IMR-90 (cell line): Measurements from ENCODE around the gene OPRM1. TPM values are rescaled to one million over a fixed set of nuclear protein-coding genes. Genes with fewer than 3 reads are reported as not detected.

ENCODE experiments used
- ATAC-seq: fragments of 200-7000 bp; cut with Tn5 transposase; 2 replicates; pipeline ENCODE4 v1.9.1; 2020; ENCODE audit warnings: low read depth, mild to moderate bottlenecking, moderate library complexity
- BruUV-seq: library from RNA; stranded (reverse); fragments of 400-500 nt; replicated peaks from 2 replicates; lab custom pipeline; 2021; lab: Mats Ljungman, UMichigan
- CTCF ChIA-PET: fragments of 300-600 bp; formaldehyde crosslinking; extraction: SDS; loops from one replicate; lab custom pipeline; 2021; ENCODE audit warnings: antibody characterized with exemption; lab: Yijun Ruan, JAX
- POLR2A ChIA-PET: fragments of 300-600 bp; sonication (Branson Sonifier 250); formaldehyde crosslinking; loops from one replicate; lab custom pipeline; 2022; ENCODE audit warnings: antibody characterized with exemption; ENCODE audit not compliant: unreplicated experiment; lab: Charles Lee
- DNase-seq: peaks from one replicate; pipeline ENCODE4 v3.0.0; 2013
- H2AFZ ChIP-seq: replicated peaks from 2 replicates; pipeline ENCODE3; 2013; ENCODE audit warnings: low read length, mild to moderate bottlenecking; ENCODE audit not compliant: poor library complexity
- H2AK5ac ChIP-seq: 2 replicates; pipeline ENCODE4 v1.6.1; 2013; ENCODE audit warnings: low read depth, low read length, inconsistent platforms
- H2AK9ac ChIP-seq: replicated peaks from 2 replicates; pipeline ENCODE3; 2013; ENCODE audit warnings: mild to moderate bottlenecking, low read depth, low read length, moderate library complexity; ENCODE audit not compliant: poor library complexity
- H2BK120ac ChIP-seq: 2 replicates; pipeline ENCODE4 v1.6.1; 2013; ENCODE audit warnings: low read depth, low read length, inconsistent platforms
- H2BK15ac ChIP-seq: 3 replicates; pipeline ENCODE4 v1.6.1; 2013; ENCODE audit warnings: low read depth, low read length, inconsistent platforms
- H2BK20ac ChIP-seq: 2 replicates; pipeline ENCODE4 v1.6.1; 2013; ENCODE audit warnings: low read depth, mild to moderate bottlenecking, inconsistent platforms, low read length, moderate library complexity
- H2BK5ac ChIP-seq: 2 replicates; pipeline ENCODE4 v1.6.1; 2013; ENCODE audit warnings: mild to moderate bottlenecking, low read depth, low read length, inconsistent platforms; ENCODE audit not compliant: poor library complexity, severe bottlenecking
- H3K14ac ChIP-seq: replicated peaks from 2 replicates; pipeline ENCODE4 v1.6.1; 2013; ENCODE audit warnings: low read depth, low read length, inconsistent platforms
- H3K18ac ChIP-seq: 2 replicates; pipeline ENCODE4 v1.6.1; 2013; ENCODE audit warnings: low read depth, low read length, control low read depth
- H3K23ac ChIP-seq: 2 replicates; pipeline ENCODE4 v1.6.1; 2013; ENCODE audit warnings: low read depth, low read length, inconsistent platforms
- H3K27ac ChIP-seq: 2 replicates; pipeline ENCODE4 v1.5.1; 2013; ENCODE audit warnings: mild to moderate bottlenecking, control low read depth, low read length; ENCODE audit not compliant: insufficient read depth
- H3K27me3 ChIP-seq: 2 replicates; pipeline ENCODE4 v1.6.1; 2013; ENCODE audit warnings: low read length; ENCODE audit not compliant: control insufficient read depth, insufficient read depth
- H3K36me3 ChIP-seq: 2 replicates; pipeline ENCODE4 v1.6.1; 2013; ENCODE audit warnings: low read length, mixed read lengths; ENCODE audit not compliant: control insufficient read depth, insufficient read depth
- H3K4ac ChIP-seq: 2 replicates; pipeline ENCODE4 v1.6.1; 2013; ENCODE audit warnings: low read depth, low read length, inconsistent platforms
- H3K4me1 ChIP-seq: 2 replicates; pipeline ENCODE4 v1.6.1; 2013; ENCODE audit warnings: low read length, mixed read lengths; ENCODE audit not compliant: control insufficient read depth, insufficient read depth
- H3K4me2 ChIP-seq: 2 replicates; pipeline ENCODE4 v1.6.1; 2013; ENCODE audit warnings: low read depth, mild to moderate bottlenecking, control low read depth, low read length, moderate library complexity
- H3K4me3 ChIP-seq: 2 replicates; pipeline ENCODE4 v1.5.1; 2013; ENCODE audit warnings: low read depth, mild to moderate bottlenecking, control low read depth, low read length, moderate library complexity; ENCODE audit not compliant: insufficient read depth
- H3K56ac ChIP-seq: 2 replicates; pipeline ENCODE4 v1.6.1; 2013; ENCODE audit warnings: low read length, inconsistent platforms; ENCODE audit not compliant: insufficient read depth; ENCODE audit errors: extremely low read depth
- H3K79me1 ChIP-seq, 2 experiments: 2 replicates each; pipeline ENCODE4 v1.6.1; 2013; ENCODE audit warnings: low read length in 2 of 2, inconsistent platforms in 1 of 2, low read depth in 1 of 2
- H3K9ac ChIP-seq: 2 replicates; pipeline ENCODE4 v1.6.1; 2013; ENCODE audit warnings: low read depth, low read length, control low read depth
- H3K9me1 ChIP-seq: 2 replicates; pipeline ENCODE4 v1.6.1; 2013; ENCODE audit warnings: low read length, inconsistent platforms; ENCODE audit not compliant: insufficient read depth
- H3K9me3 ChIP-seq: 2 replicates; pipeline ENCODE4 v1.6.1; 2013; ENCODE audit warnings: low read length; ENCODE audit not compliant: control insufficient read depth, insufficient read depth
- H4K20me1 ChIP-seq: 2 replicates; pipeline ENCODE4 v1.6.1; 2013; ENCODE audit warnings: low read length, inconsistent platforms; ENCODE audit not compliant: insufficient read depth
- H4K5ac ChIP-seq: 2 replicates; pipeline ENCODE4 v1.6.1; 2013; ENCODE audit warnings: mild to moderate bottlenecking, low read depth, low read length, control low read depth
- H4K8ac ChIP-seq, 2 experiments: 2 replicates each; pipeline ENCODE4 v1.6.1; 2013; ENCODE audit warnings: low read depth in 2 of 2, low read length in 2 of 2, control low read depth in 1 of 2, inconsistent platforms in 1 of 2
- H4K91ac ChIP-seq: 2 replicates; pipeline ENCODE4 v1.6.1; 2013; ENCODE audit warnings: low read depth, low read length, inconsistent platforms; ENCODE audit not compliant: insufficient read depth
- BHLHE40 ChIP-seq: fragments of 150-350 bp; IDR thresholded peaks from 2 replicates; pipeline ENCODE4 v1.6.1; 2016; ENCODE audit warnings: mild to moderate bottlenecking, low read depth, low read length
- RAD21 ChIP-seq: IDR thresholded peaks from 2 replicates; pipeline ENCODE4 v1.6.1; 2012; ENCODE audit warnings: low read length, improper control_type of control experiment
- SMC3 ChIP-seq: fragments of 150-350 bp; IDR thresholded peaks from 2 replicates; pipeline ENCODE4 v1.6.1; 2016; ENCODE audit warnings: low read depth, mild to moderate bottlenecking, antibody characterized with exemption, low read length, moderate library complexity
- WGBS, 2 experiments: methylation state at CpG; one replicate each; pipeline versions ENCODE4 v1.1.5 to v1.1.7; 2013; ENCODE audit warnings: missing lambda C conversion rate in 2 of 2; ENCODE audit not compliant: insufficient read length in 1 of 2; ENCODE audit errors: extremely low coverage in 2 of 2; 5-methylcytosine and 5-hydroxymethylcytosine counted together
- dilution Hi-C: fragments of 300-500 bp; cut with HindIII; formaldehyde crosslinking; loops from one replicate; pipeline ENCODE4 v1.14.3; 2018; ENCODE audit warnings: low sequenced_read_pairs; ENCODE audit not compliant: unreplicated experiment
- in situ Hi-C: fragments of 300-500 bp; cut with MboI; formaldehyde crosslinking; loops from 3 replicates; pipeline ENCODE4 v1.14.3; 2019; ENCODE audit warnings: low sequenced_read_pairs, inconsistent platforms, mixed read lengths
- intact Hi-C: fragments of 100-400 bp; cut with micrococcal nuclease; formaldehyde crosslinking; loops from 2 replicates; pipeline ENCODE4 v1.10.0; 2022
- polyA plus RNA-seq, 3 experiments: library from polyadenylated mRNA; depleted of rRNA; stranded (reverse); fragments of >200 nt; gene quantifications; 2 replicates each; pipeline ENCODE4 v1.2.3, GENCODE V29; 2012; ENCODE audit warnings: low replicate concordance in 1 of 3
- total RNA-seq: library from RNA; depleted of rRNA; stranded (reverse); fragments of >200 nt; gene quantifications from 2 replicates; pipeline ENCODE4 v1.2.3, GENCODE V29; 2012
- TF ChIP-seq, protein P1 (sequence below): fragments of 150-350 bp; IDR thresholded peaks from 2 replicates; pipeline ENCODE4 v1.6.1; 2017; ENCODE audit warnings: mild to moderate bottlenecking, antibody characterized with exemption, low read length, low read depth
- TF ChIP-seq, protein P2 (sequence below): conservative IDR thresholded peaks from 2 replicates; pipeline ENCODE4 v1.5.1; 2012; ENCODE audit warnings: mild to moderate bottlenecking, low read depth, low read length, improper control_type of control experiment

The OPRM1 gene
- total and polyA plus RNA-seq, 2 of the 4 experiments (the other 2 are of a cell fraction), result not detected

DNA sequence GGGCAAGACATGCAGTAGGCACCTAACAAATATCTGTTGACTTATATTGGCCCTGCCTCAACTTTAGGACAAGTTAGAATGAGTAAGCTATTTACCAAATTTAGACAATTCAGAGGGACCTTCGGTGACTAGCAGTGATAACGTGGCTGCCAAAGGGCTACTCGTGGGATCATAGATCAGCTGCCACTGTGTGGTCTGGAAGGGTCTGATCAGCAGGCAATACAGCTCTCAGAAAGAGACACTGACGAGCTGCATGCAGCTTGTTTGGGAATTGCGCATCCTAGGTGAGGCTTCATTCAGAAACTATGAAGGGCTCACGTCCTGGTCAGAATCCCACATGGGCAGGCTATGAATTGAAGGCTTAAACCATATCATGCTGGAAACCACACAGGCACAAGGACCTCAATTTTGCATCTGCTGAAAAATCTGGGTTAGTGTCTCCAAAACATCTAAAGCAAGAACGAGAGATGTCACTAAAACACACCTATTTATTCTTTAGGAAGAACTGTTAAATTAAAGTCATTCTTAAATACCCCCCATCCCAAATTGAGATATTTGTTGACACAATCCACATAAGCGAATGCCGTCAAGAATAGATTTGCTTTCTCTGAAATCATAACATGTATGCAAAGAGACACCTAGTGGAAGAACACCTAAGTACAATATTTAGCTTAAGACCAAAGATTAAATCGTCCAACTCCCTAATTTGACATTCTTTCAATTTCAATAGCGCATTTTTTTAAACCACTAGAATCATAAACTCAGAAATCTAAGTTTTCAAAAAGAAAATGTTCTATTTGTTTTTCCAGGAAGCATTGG, 238.0 kb downstream of the OPRM1 start:
- CTCF ChIA-PET, result interaction anchor here (0.6 to 2.2 kb wide), 15 partner anchors 9 to 218 kb away, joined by 3 to 12 read pairs (median 4); no protein-coding TSS in a partner anchor
- H3K27ac ChIP-seq, result no peak overlapping the region
- peak overlapping the region; percentile 3; the same call in 1 of the 2 replicates for H3K4ac ChIP-seq
- no peaks in the 10 kb centered on the region for H4K20me1 ChIP-seq
- no peak overlapping the region for H4K91ac ChIP-seq
- H3K9me1 ChIP-seq, result no peaks in the 10 kb centered on the region
- 0 out of 2 replicates have a peak overlapping the region, but pooled peaks have one; percentile 21 for H2AK5ac ChIP-seq
- no peaks in the 10 kb centered on the region for H3K79me1 ChIP-seq
- no TSS peak for BruUV-seq
- 57% methylated on average over 5 of the region's 11 CpGs; no CpG with 5 or more reads in 1 of the 2 experiments for WGBS, 2 experiments
- no peaks in the 10 kb centered on the region for H3K36me3 ChIP-seq
- DNase-seq (peak; percentile 50), ATAC-seq (peak; percentile 85)
- H3K9ac ChIP-seq, result no peak overlapping the region
- H2AK9ac ChIP-seq, result no peak overlapping the region
- no peak overlapping the region for H3K23ac ChIP-seq
- dilution Hi-C loops (no loop called here), intact Hi-C loops (loop anchor here (1.0 to 5.0 kb wide), 2 partner anchors 123 to 125 kb away; no protein-coding TSS in a partner anchor), in situ Hi-C loops (no loop called here)
- no peak overlapping the region for H3K14ac ChIP-seq
- TF ChIP-seq, protein P1, sequence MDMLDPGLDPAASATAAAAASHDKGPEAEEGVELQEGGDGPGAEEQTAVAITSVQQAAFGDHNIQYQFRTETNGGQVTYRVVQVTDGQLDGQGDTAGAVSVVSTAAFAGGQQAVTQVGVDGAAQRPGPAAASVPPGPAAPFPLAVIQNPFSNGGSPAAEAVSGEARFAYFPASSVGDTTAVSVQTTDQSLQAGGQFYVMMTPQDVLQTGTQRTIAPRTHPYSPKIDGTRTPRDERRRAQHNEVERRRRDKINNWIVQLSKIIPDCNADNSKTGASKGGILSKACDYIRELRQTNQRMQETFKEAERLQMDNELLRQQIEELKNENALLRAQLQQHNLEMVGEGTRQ, result no peak
- TF ChIP-seq BHLHE40 (no peak), RAD21 (peak; percentile 54), SMC3 (peak; percentile 42)
- TF ChIP-seq, protein P2, sequence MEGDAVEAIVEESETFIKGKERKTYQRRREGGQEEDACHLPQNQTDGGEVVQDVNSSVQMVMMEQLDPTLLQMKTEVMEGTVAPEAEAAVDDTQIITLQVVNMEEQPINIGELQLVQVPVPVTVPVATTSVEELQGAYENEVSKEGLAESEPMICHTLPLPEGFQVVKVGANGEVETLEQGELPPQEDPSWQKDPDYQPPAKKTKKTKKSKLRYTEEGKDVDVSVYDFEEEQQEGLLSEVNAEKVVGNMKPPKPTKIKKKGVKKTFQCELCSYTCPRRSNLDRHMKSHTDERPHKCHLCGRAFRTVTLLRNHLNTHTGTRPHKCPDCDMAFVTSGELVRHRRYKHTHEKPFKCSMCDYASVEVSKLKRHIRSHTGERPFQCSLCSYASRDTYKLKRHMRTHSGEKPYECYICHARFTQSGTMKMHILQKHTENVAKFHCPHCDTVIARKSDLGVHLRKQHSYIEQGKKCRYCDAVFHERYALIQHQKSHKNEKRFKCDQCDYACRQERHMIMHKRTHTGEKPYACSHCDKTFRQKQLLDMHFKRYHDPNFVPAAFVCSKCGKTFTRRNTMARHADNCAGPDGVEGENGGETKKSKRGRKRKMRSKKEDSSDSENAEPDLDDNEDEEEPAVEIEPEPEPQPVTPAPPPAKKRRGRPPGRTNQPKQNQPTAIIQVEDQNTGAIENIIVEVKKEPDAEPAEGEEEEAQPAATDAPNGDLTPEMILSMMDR, result peak; percentile 55
- H2BK20ac ChIP-seq, result peak overlapping the region; percentile 45; the same call in 1 of the 2 replicates
- peak overlapping the region; percentile 6 for H2AFZ ChIP-seq
- H3K27me3 ChIP-seq, result no peaks in the 10 kb centered on the region
- no peak overlapping the region for H4K8ac ChIP-seq
- H3K4me3 ChIP-seq, result no peak overlapping the region
- no peak overlapping the region for H4K5ac ChIP-seq
- peak overlapping the region; percentile 1; the same call in 1 of the 2 replicates for H2BK120ac ChIP-seq
- H3K18ac ChIP-seq, result no peak overlapping the region
- H3K4me1 ChIP-seq, result peaks cover 3% of the 10 kb centered on the region
- peak overlapping the region; percentile 8; the same call in 1 of the 2 replicates for H3K4me2 ChIP-seq
- no peak overlapping the region for H2BK15ac ChIP-seq
- H3K9me3 ChIP-seq, result no peaks in the 10 kb centered on the region
- no peak overlapping the region for H3K56ac ChIP-seq
- POLR2A ChIA-PET, result interaction anchor here (0.5 kb wide), 1 partner anchor 12 kb away, joined by 11 read pairs; no protein-coding TSS in a partner anchor
- no peak overlapping the region for H2BK5ac ChIP-seq
